Measurements from ENCODE around the gene ADCY2.

ADCY2 gene

GRCh38 chr5:7728076-7728475 lies 332.1 kb downstream of the ADCY2 start:
- no peak for TF ChIP-seq PPARA (CRISPR knock-in tag; IDR thresholded peaks at IDR 0.05; ENCODE audit: borderline replicate concordance)
- no peak for TF ChIP-seq ZFP30 (CRISPR knock-in tag; IDR thresholded peaks at IDR 0.05)
- no peak for ATAC-seq

DNA sequence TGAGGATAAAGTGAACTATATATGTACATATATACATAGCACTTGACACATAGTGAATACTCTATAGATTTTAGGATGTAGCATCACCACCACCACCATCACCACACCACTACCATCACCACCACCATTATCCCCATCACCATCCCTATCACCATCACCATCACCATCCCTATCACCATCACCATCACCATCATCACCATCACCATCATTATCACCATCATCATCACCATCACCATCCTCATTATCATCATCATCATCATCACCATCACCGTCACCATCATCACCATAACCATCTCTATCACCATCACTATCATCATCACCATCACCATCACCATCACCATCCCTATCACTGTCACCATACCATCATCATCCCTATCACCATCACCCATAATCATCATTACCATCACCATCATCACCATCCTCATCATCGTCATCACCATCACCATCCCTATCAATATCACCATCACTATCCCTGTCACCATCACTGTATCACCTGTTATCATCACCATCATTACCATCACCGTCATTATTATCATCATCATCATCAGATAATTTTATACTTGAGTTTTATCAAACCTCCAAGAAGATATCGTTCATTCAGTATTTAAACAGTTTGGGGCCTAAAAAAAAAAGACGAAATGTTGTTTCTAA lies 345.6 kb downstream of the ADCY2 start:
- no peak for TF ChIP-seq ESRRG (CRISPR knock-in tag; IDR thresholded peaks at IDR 0.05)
- no peak for TF ChIP-seq ARNTL (CRISPR knock-in tag; IDR thresholded peaks at IDR 0.05; ENCODE audit: borderline replicate concordance, low read depth)
- ATAC-seq, result no peak

DNA sequence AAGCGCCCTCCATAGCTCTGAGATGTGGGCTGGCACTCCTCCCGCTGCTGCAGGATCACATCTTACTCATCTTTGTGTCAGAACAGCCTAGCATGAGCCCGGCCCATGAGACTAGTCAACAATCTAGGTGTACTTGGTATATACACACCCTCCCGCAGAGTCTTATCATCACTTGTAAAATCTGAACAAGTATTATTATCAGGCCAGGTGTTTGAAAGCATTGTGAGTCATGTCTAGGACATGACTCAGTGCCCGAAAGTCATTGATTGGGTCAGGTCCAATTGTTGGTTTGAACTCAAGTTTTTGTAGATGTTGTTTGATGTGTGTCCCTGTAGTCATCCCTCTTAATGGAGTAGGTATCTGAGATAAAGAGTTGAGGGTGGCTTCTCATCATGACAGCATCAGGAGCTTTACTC lies 346.3 kb downstream of the ADCY2 start:
- TF ChIP-seq ZC3H10 (CRISPR knock-in tag; IDR thresholded peaks at IDR 0.05), result no peak
- TF ChIP-seq CSDC2 (CRISPR knock-in tag; IDR thresholded peaks at IDR 0.05), result no peak
- no peak for TF ChIP-seq ZNF8 (CRISPR knock-in tag; IDR thresholded peaks at IDR 0.05)
- TF ChIP-seq, protein P1, sequence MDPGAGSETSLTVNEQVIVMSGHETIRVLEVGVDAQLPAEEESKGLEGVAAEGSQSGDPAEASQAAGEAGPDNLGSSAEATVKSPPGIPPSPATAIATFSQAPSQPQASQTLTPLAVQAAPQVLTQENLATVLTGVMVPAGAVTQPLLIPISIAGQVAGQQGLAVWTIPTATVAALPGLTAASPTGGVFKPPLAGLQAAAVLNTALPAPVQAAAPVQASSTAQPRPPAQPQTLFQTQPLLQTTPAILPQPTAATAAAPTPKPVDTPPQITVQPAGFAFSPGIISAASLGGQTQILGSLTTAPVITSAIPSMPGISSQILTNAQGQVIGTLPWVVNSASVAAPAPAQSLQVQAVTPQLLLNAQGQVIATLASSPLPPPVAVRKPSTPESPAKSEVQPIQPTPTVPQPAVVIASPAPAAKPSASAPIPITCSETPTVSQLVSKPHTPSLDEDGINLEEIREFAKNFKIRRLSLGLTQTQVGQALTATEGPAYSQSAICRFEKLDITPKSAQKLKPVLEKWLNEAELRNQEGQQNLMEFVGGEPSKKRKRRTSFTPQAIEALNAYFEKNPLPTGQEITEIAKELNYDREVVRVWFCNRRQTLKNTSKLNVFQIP (CRISPR knock-in tag; IDR thresholded peaks at IDR 0.05; ENCODE audit: borderline replicate concordance, low read depth), result no peak
- no peak for TF ChIP-seq ESRRG (CRISPR knock-in tag; IDR thresholded peaks at IDR 0.05)
- no peak for TF ChIP-seq ZFP3 (CRISPR knock-in tag; IDR thresholded peaks at IDR 0.05)
- no peak for TF ChIP-seq SNAI2 (CRISPR knock-in tag; IDR thresholded peaks at IDR 0.05)
- TF ChIP-seq OSR1 (CRISPR knock-in tag; IDR thresholded peaks at IDR 0.05), result no peak
- TF ChIP-seq ISL1 (CRISPR knock-in tag; IDR thresholded peaks at IDR 0.05), result no peak
- TF ChIP-seq TOX (CRISPR knock-in tag; IDR thresholded peaks at IDR 0.05; ENCODE audit: borderline replicate concordance), result no peak
- no peak for TF ChIP-seq RARB (CRISPR knock-in tag; IDR thresholded peaks at IDR 0.05)
- no peak for TF ChIP-seq ZFP30 (CRISPR knock-in tag; IDR thresholded peaks at IDR 0.05)
- TF ChIP-seq ZNF565 (CRISPR knock-in tag; conservative IDR thresholded peaks at IDR 0.05; ENCODE audit: low read depth), result no peak
- TF ChIP-seq BACH2 (CRISPR knock-in tag; IDR thresholded peaks at IDR 0.05; ENCODE audit: borderline replicate concordance), result no peak
- TF ChIP-seq GLIS3 (CRISPR knock-in tag; IDR thresholded peaks at IDR 0.05), result no peak
- no peak for ATAC-seq

GRCh38 chr5:7745882-7746610 lies 350.1 kb downstream of the ADCY2 start:
- no peak for TF ChIP-seq ARNTL (CRISPR knock-in tag; IDR thresholded peaks at IDR 0.05; ENCODE audit: borderline replicate concordance, low read depth)
- no peak for TF ChIP-seq GLIS3 (CRISPR knock-in tag; IDR thresholded peaks at IDR 0.05)
- TF ChIP-seq, protein P2, sequence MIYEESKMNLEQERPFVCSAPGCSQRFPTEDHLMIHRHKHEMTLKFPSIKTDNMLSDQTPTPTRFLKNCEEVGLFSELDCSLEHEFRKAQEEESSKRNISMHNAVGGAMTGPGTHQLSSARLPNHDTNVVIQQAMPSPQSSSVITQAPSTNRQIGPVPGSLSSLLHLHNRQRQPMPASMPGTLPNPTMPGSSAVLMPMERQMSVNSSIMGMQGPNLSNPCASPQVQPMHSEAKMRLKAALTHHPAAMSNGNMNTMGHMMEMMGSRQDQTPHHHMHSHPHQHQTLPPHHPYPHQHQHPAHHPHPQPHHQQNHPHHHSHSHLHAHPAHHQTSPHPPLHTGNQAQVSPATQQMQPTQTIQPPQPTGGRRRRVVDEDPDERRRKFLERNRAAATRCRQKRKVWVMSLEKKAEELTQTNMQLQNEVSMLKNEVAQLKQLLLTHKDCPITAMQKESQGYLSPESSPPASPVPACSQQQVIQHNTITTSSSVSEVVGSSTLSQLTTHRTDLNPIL (CRISPR knock-in tag; IDR thresholded peaks at IDR 0.05; ENCODE audit: low read depth), result no peak
- TF ChIP-seq ZNF565 (CRISPR knock-in tag; conservative IDR thresholded peaks at IDR 0.05; ENCODE audit: low read depth), result no peak
- TF ChIP-seq ESRRG (CRISPR knock-in tag; IDR thresholded peaks at IDR 0.05), result no peak
- TF ChIP-seq ZC3H10 (CRISPR knock-in tag; IDR thresholded peaks at IDR 0.05), result no peak
- no peak for TF ChIP-seq ISL1 (CRISPR knock-in tag; IDR thresholded peaks at IDR 0.05)
- no peak for TF ChIP-seq CSDC2 (CRISPR knock-in tag; IDR thresholded peaks at IDR 0.05)
- TF ChIP-seq, protein P3, sequence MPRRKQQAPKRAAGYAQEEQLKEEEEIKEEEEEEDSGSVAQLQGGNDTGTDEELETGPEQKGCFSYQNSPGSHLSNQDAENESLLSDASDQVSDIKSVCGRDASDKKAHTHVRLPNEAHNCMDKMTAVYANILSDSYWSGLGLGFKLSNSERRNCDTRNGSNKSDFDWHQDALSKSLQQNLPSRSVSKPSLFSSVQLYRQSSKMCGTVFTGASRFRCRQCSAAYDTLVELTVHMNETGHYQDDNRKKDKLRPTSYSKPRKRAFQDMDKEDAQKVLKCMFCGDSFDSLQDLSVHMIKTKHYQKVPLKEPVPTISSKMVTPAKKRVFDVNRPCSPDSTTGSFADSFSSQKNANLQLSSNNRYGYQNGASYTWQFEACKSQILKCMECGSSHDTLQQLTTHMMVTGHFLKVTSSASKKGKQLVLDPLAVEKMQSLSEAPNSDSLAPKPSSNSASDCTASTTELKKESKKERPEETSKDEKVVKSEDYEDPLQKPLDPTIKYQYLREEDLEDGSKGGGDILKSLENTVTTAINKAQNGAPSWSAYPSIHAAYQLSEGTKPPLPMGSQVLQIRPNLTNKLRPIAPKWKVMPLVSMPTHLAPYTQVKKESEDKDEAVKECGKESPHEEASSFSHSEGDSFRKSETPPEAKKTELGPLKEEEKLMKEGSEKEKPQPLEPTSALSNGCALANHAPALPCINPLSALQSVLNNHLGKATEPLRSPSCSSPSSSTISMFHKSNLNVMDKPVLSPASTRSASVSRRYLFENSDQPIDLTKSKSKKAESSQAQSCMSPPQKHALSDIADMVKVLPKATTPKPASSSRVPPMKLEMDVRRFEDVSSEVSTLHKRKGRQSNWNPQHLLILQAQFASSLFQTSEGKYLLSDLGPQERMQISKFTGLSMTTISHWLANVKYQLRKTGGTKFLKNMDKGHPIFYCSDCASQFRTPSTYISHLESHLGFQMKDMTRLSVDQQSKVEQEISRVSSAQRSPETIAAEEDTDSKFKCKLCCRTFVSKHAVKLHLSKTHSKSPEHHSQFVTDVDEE (CRISPR knock-in tag; IDR thresholded peaks at IDR 0.05), result no peak
- TF ChIP-seq ZNF8 (CRISPR knock-in tag; IDR thresholded peaks at IDR 0.05), result no peak
- no peak for TF ChIP-seq ZNF70 (CRISPR knock-in tag; IDR thresholded peaks at IDR 0.05)
- TF ChIP-seq, protein P1 (CRISPR knock-in tag; IDR thresholded peaks at IDR 0.05; ENCODE audit: borderline replicate concordance, low read depth), result no peak
- no peak for TF ChIP-seq TCF4 (CRISPR knock-in tag; IDR thresholded peaks at IDR 0.05; ENCODE audit: borderline replicate concordance)
- TF ChIP-seq SNAI2 (CRISPR knock-in tag; IDR thresholded peaks at IDR 0.05), result no peak
- TF ChIP-seq ZFP3 (CRISPR knock-in tag; IDR thresholded peaks at IDR 0.05), result no peak
- no peak for TF ChIP-seq ZFP30 (CRISPR knock-in tag; IDR thresholded peaks at IDR 0.05)
- TF ChIP-seq RARB (CRISPR knock-in tag; IDR thresholded peaks at IDR 0.05), result no peak
- TF ChIP-seq, protein P4, sequence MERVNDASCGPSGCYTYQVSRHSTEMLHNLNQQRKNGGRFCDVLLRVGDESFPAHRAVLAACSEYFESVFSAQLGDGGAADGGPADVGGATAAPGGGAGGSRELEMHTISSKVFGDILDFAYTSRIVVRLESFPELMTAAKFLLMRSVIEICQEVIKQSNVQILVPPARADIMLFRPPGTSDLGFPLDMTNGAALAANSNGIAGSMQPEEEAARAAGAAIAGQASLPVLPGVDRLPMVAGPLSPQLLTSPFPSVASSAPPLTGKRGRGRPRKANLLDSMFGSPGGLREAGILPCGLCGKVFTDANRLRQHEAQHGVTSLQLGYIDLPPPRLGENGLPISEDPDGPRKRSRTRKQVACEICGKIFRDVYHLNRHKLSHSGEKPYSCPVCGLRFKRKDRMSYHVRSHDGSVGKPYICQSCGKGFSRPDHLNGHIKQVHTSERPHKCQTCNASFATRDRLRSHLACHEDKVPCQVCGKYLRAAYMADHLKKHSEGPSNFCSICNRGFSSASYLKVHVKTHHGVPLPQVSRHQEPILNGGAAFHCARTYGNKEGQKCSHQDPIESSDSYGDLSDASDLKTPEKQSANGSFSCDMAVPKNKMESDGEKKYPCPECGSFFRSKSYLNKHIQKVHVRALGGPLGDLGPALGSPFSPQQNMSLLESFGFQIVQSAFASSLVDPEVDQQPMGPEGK (CRISPR knock-in tag; IDR thresholded peaks at IDR 0.05; ENCODE audit: borderline replicate concordance), result no peak
- ATAC-seq, result peak; percentile 86

Data from SK-N-SH treated with all-trans-retinoic acid at 6 μM for 48 hours (cell line).